Activated CD4-positive, alpha-beta T cell treated with anti-CD3 and anti-CD28 coated beads, Interleukin-2, amount 10 ng/mL, durations not matched to agents 24 days and 14 days (primary cell): ENCODE data around the gene TCF20. TPM values are rescaled to one million over a fixed set of nuclear protein-coding genes. Genes with fewer than 3 reads are reported as not detected.
A peak's percentile ranks its signal among the peaks of the same experiment; 100 is the strongest.

Source experiments
- DNase-seq: peaks from one replicate; pipeline ENCODE4 v3.0.0; 2022
- H3K27ac Mint-ChIP-seq: one replicate; pipeline ENCODE4 v1.8.0; 2022; ENCODE audit warnings: mild to moderate bottlenecking, mixed read lengths
- H3K27me3 Mint-ChIP-seq: one replicate; pipeline ENCODE4 v1.8.0; 2022; ENCODE audit warnings: mixed read lengths
- H3K36me3 Mint-ChIP-seq: one replicate; pipeline ENCODE4 v1.8.0; 2022; ENCODE audit warnings: low read depth, mild to moderate bottlenecking, mixed read lengths
- H3K4me1 Mint-ChIP-seq: one replicate; pipeline ENCODE4 v1.8.0; 2021; ENCODE audit warnings: mixed read lengths
- H3K4me3 Mint-ChIP-seq: one replicate; pipeline ENCODE4 v1.8.0; 2022; ENCODE audit warnings: mild to moderate bottlenecking, moderate library complexity, mixed read lengths
- H3K9me3 Mint-ChIP-seq: one replicate; pipeline ENCODE4 v1.8.0; 2021; ENCODE audit warnings: mixed read lengths
- intact Hi-C: fragments of 100-400 bp; cut with micrococcal nuclease; formaldehyde crosslinking; loops from one replicate; pipeline ENCODE4 v1.15.1; 2023
- total RNA-seq: library from RNA; stranded (reverse); gene quantifications from 2 replicates; pipeline ENCODE4 v1.2.3, GENCODE V29; 2022

The TCF20 gene
- total RNA-seq, 1 donor from 2014 or later = 85.4 TPM

DNA sequence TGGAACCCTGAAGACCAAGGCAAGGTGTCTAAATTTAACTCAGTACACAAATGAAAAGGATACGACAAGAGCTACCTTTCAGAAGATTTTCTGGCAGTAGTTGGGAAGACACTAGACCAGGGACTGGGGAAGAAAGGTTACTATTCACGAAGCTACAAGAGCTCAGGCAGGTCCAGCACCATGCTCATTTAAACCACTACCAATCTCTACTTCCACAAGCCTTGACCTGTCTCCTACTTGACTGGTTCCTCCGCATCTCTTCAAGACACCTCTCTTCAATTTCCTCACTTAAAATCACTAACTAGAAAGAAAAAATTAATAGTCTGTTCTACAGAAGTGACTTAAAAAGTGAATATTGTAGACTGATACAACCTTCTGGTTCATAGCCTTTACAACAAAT is 22.9 kb downstream of the TCF20 start:
- Mint-ChIP-seq H3K27me3 (no peaks in the 10 kb centered on the region), H3K27ac (no peak overlapping the region), H3K4me3 (no peak overlapping the region), H3K4me1 (peaks cover 20% of the 10 kb centered on the region), H3K9me3 (no peaks in the 10 kb centered on the region), H3K36me3 (peaks cover 9% of the 10 kb centered on the region)
- no peak for DNase-seq
- intact Hi-C loops = no loop called here

DNA sequence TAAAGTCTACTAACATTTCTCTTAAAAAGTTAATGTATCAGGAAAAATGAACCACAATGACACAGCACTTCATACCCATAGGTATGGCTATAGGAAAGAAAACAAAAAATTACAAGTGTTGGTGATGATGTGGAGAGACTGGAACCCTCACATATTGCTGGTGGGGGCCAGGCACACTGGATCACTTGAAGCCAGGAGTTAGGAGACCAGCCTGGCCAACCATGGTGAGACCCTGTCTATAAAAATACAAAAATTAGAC is 26.7 kb downstream of the TCF20 start:
- H3K27ac Mint-ChIP-seq = no peak overlapping the region
- H3K4me1 Mint-ChIP-seq = peaks cover 11% of the 10 kb centered on the region
- H3K36me3 Mint-ChIP-seq = peaks cover 10% of the 10 kb centered on the region
- no peak for DNase-seq
- H3K9me3 Mint-ChIP-seq = no peaks in the 10 kb centered on the region
- H3K4me3 Mint-ChIP-seq = no peak overlapping the region
- H3K27me3 Mint-ChIP-seq = no peaks in the 10 kb centered on the region
- intact Hi-C loops = no loop called here

GRCh38 chr22:42236848-42237247 is 33.6 kb downstream of the TCF20 start:
- intact Hi-C loops = no loop called here
- peaks cover 21% of the 10 kb centered on the region for H3K4me1 Mint-ChIP-seq

DNA sequence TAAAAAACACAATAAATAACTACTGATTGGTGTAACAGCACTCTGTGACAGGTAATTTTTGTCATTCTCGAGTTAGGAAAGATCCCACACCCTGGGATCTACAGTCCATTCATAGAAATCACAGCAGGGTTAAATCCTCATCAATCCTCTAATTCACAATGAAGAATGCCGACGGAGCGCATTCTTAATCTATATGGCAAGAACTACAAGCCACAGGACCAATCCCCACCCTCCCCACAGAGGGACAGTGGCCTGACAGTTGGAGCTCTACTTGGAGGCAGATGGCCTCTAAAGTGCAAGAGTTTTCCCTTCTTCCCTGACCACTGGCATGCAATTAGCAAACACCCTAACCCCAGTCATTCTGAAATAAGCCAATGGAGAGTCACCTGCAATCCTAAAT is 34.2 kb downstream of the TCF20 start:
- no peak for DNase-seq
- Mint-ChIP-seq H3K27ac (no peak overlapping the region), H3K4me1 (peaks cover 21% of the 10 kb centered on the region), H3K27me3 (no peaks in the 10 kb centered on the region), H3K36me3 (peaks cover 12% of the 10 kb centered on the region), H3K9me3 (peaks cover 3% of the 10 kb centered on the region), H3K4me3 (no peak overlapping the region)
- intact Hi-C loops = no loop called here

More at GRCh38 chr22:42236848-42237247, 33.6 kb downstream of the TCF20 start:
- no peak overlapping the region for H3K4me3 Mint-ChIP-seq
- DNase-seq = no peak
- no peak overlapping the region for H3K27ac Mint-ChIP-seq
- H3K36me3 Mint-ChIP-seq = peaks cover 12% of the 10 kb centered on the region
- H3K27me3 Mint-ChIP-seq = no peaks in the 10 kb centered on the region
- peaks cover 3% of the 10 kb centered on the region for H3K9me3 Mint-ChIP-seq

DNA sequence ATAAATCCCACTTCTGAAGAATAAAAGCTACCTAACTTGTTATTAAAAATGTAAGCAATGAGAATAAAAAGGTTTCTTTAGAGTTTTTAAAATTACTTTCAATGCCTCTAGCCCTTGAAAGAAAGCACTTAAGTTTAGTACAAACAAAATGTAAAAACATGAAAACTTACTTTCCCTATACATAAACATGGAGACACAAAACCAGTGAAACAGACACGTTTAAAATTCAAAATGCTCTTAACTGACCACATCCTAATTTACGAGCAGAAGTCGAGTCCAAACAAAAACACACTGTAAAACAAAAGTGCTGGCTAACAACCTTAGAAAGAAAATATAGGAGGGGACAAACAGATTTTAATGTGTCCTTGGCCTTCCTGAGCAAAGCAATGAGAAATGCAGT is 36.6 kb downstream of the TCF20 start:
- no peak overlapping the region for H3K4me3 Mint-ChIP-seq
- no peaks in the 10 kb centered on the region for H3K27me3 Mint-ChIP-seq
- H3K4me1 Mint-ChIP-seq = peaks cover 27% of the 10 kb centered on the region
- intact Hi-C loops = no loop called here
- DNase-seq = no peak
- H3K36me3 Mint-ChIP-seq = peaks cover 9% of the 10 kb centered on the region
- peaks cover 3% of the 10 kb centered on the region for H3K9me3 Mint-ChIP-seq
- H3K27ac Mint-ChIP-seq = no peak overlapping the region

DNA sequence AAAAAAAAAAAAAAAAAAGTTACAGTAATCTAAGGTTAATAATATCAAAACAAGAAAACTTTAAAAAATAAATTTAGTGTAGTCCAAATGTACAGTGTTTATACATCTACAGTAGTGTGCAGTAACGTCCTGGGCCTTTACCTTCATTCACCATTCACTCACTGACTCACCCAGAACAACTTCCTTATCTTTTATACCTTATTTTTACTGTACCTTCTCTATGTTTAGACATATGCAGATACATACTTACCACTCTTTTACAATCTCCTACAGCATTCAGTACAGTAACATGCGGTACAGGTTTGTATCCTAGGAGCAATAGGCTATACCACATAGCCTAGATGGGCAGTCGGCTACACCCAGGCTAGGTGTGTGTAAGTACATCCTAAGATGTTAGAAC is 38.5 kb downstream of the TCF20 start:
- Mint-ChIP-seq H3K4me3 (no peak overlapping the region), H3K36me3 (peaks cover 1% of the 10 kb centered on the region)
- intact Hi-C loops = no loop called here

DNA sequence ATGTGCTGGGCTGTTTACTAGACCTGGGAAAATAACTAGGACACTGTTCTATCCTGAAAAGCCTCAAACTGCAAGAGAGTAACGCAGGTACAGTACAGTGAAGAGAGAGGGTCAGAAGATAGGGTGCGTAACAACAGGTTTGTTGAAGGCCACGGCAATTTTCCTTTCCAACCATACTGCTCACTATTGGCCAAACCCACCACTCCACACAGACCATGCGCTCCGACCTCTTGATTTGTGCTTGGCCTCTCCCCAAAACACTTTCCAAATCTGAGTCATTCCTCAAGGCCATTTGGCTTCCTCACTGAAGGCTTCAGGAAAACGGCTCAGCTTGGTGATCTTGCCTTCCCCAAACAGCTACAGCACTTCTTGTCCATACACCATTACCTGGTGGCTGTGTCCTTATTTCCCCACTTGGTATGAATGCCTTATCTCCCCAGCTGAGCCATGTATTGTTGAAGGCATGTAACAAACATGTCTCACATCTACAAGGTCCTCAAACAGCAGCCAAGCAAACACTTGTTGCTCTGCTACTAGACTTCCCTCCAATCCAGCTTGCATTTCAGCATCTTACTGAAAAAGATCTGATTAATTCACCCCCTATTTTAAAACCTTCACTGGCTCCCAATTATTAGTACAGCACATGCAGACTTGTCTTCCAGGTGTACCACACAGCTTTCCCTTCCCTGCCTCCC is 40.9 kb downstream of the TCF20 start:
- intact Hi-C loops = no loop called here
- Mint-ChIP-seq H3K4me1 (peaks cover 22% of the 10 kb centered on the region), H3K9me3 (no peaks in the 10 kb centered on the region), H3K27ac (no peak overlapping the region), H3K4me3 (no peak overlapping the region), H3K27me3 (no peaks in the 10 kb centered on the region), H3K36me3 (peaks cover 1% of the 10 kb centered on the region)
- DNase-seq = no peak

More for the DNA sequence above, 38.5 kb downstream of the TCF20 start:
- Mint-ChIP-seq H3K9me3 (no peaks in the 10 kb centered on the region), H3K4me1 (peaks cover 28% of the 10 kb centered on the region), H3K27ac (no peak overlapping the region), H3K27me3 (no peaks in the 10 kb centered on the region)
- no peak for DNase-seq

- Mint-ChIP-seq H3K36me3 (peaks cover 1% of the 10 kb centered on the region), H3K27ac (no peak overlapping the region), H3K4me1 (peaks cover 21% of the 10 kb centered on the region), H3K9me3 (no peaks in the 10 kb centered on the region), H3K4me3 (no peak overlapping the region), H3K27me3 (no peaks in the 10 kb centered on the region)
- DNase-seq = no peak
- intact Hi-C loops = no loop called here
Observed at GRCh38 chr22:42228483-42228882, 42.0 kb downstream of the TCF20 start.

DNA sequence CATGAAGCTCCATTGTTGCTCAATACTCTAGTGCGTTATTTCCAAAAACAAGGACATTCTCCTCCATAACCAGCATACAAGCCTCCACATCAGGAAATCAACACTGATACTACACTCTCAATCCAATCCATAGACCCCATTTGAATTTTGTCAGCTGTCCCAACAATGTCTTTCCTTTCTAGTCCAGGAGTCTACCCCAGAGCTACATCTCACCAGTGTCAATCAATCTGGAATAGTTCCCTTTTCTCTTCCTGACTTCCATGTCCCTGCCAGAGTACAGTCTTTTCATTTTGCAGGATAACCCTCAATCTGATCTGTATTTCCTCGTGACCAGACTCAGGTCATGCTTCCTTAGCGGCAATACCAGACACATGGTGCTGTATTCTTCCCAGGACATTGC is 43.0 kb downstream of the TCF20 start:
- no peak for DNase-seq
- H3K4me1 Mint-ChIP-seq = peaks cover 27% of the 10 kb centered on the region
- no peak overlapping the region for H3K4me3 Mint-ChIP-seq
- intact Hi-C loops = no loop called here
- peaks cover 1% of the 10 kb centered on the region for H3K36me3 Mint-ChIP-seq
- H3K9me3 Mint-ChIP-seq = no peaks in the 10 kb centered on the region
- H3K27ac Mint-ChIP-seq = no peak overlapping the region
- no peaks in the 10 kb centered on the region for H3K27me3 Mint-ChIP-seq

DNA sequence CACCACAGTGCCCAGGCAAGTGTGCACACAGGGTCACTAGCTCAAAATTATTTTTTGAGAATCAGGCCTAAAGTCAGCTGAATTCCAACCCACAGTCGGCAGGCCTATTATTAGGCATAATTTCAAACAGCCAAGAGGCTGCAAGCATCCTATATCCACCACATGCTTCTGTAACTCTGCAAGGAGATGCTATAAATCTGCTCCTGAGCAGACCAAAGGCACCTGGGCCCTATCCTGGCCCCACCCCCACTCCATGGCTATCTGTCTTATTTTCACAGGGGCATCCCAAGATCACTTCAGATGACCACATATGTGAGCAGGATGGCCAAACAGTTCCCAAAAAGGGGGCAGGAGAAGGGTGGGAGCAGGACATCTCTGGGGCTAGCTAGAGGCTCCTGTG is 44.6 kb downstream of the TCF20 start:
- H3K27me3 Mint-ChIP-seq = no peaks in the 10 kb centered on the region
- DNase-seq = no peak
- H3K27ac Mint-ChIP-seq = no peak overlapping the region
- no peaks in the 10 kb centered on the region for H3K9me3 Mint-ChIP-seq
- no peak overlapping the region for H3K4me3 Mint-ChIP-seq
- intact Hi-C loops = no loop called here
- no peaks in the 10 kb centered on the region for H3K36me3 Mint-ChIP-seq
- peaks cover 30% of the 10 kb centered on the region for H3K4me1 Mint-ChIP-seq

DNA sequence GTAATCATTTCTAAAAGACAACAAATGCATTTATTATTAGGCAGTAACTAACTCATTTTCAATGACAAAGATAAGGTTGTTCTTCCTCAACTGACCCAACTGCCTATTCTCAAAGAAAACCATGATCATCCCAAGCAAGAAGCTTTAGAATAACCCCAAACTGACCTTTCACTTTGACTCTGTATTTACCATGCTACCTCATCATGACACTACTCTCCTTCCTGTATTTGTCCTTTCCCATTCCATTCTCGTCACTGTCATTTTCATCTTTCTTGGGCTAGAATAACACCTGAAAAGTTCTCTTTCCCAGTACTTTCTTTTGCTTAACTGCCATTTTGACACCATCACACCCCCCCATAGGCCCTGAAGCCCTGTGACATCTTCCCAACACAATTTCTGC is 48.3 kb downstream of the TCF20 start:
- no peaks in the 10 kb centered on the region for H3K9me3 Mint-ChIP-seq
- peaks cover 32% of the 10 kb centered on the region for H3K4me1 Mint-ChIP-seq
- intact Hi-C loops = no loop called here
- H3K36me3 Mint-ChIP-seq = peaks cover 2% of the 10 kb centered on the region
- no peak for DNase-seq
- H3K4me3 Mint-ChIP-seq = no peak overlapping the region
- H3K27me3 Mint-ChIP-seq = no peaks in the 10 kb centered on the region
- peak overlapping the region; percentile 52 for H3K27ac Mint-ChIP-seq

Other genes with a start within 250 kb of the TCF20 start
- 28.2 and 29.9 TPM in 2 replicates for gene NAGA, start 199.8 kb downstream of the TCF20 start, total RNA-seq
- gene PHETA2, start 196.4 kb downstream of the TCF20 start, total RNA-seq = 5.0 and 6.2 TPM in 2 replicates
- gene SMDT1, start 191.0 kb downstream of the TCF20 start, total RNA-seq = 54.4 and 58.7 TPM in 2 replicates
- gene NDUFA6, start 179.9 kb downstream of the TCF20 start, total RNA-seq = 77.7 and 87.8 TPM in 2 replicates
- gene CYP2D6, start 139.8 kb downstream of the TCF20 start, total RNA-seq = 3.8 and 4.5 TPM in 2 replicates
- 0.05 and 0.07 TPM in 2 replicates for gene NFAM1, start 161.8 kb upstream of the TCF20 start, total RNA-seq
- gene RRP7A, start 249.1 kb upstream of the TCF20 start, total RNA-seq = 141 and 150 TPM in 2 replicates